Skeletal muscle cell (primary cell): ENCODE measurements around the gene RNF4.
"Not testable (repeated sequence)": the region's sequence is repeated elsewhere in the genome, so short reads cannot be mapped to it uniquely, and the experiment has no call there.

Experiments used
- DNase-seq: peaks from one replicate; pipeline ENCODE4 v3.0.0-alpha.2; 2010; ENCODE audit warnings: low read depth
- H3K4me3 ChIP-seq: 2 replicates; pipeline ENCODE4 v1.5.1; 2011; ENCODE audit warnings: low read depth, mild to moderate bottlenecking, control low read depth, low read length, moderate library complexity

Gene RNF4

GRCh38 chr4:2468456-2469191 lies at the start of gene RNF4:
Gene RNF4 (plus strand): TSS chr4:2469106. CDS start chr4:2490494, 21,388 bp downstream.
- peak within 1 kb of the TSS; percentile 99 for H3K4me3 ChIP-seq

GRCh38 chr4:2419814-2420213 lies 49.1 kb upstream of the RNF4 start:
- DNase-seq = no peak
- no peak overlapping the region for H3K4me3 ChIP-seq

More at GRCh38 chr4:2468456-2469191, at the start of gene RNF4:
- DNase-seq = peak; percentile 86

GRCh38 chr4:2421928-2422327 lies 47.0 kb upstream of the RNF4 start:
- H3K4me3 ChIP-seq = no peak overlapping the region
- no peak for DNase-seq

- H3K4me3 ChIP-seq = no peak overlapping the region
- DNase-seq = no peak
Measured at GRCh38 chr4:2423066-2423465, 45.8 kb upstream of the RNF4 start.

- no peak overlapping the region for H3K4me3 ChIP-seq
- DNase-seq = no peak
Measured at GRCh38 chr4:2423695-2424094, 45.2 kb upstream of the RNF4 start.

GRCh38 chr4:2424581-2424980 lies 44.3 kb upstream of the RNF4 start:
- no peak for DNase-seq
- no peak overlapping the region for H3K4me3 ChIP-seq

- no peak overlapping the region for H3K4me3 ChIP-seq
- no peak for DNase-seq
Measured at GRCh38 chr4:2425386-2426068, 43.4 kb upstream of the RNF4 start.

- H3K4me3 ChIP-seq = no peak overlapping the region
Measured at GRCh38 chr4:2426069-2426397, 42.9 kb upstream of the RNF4 start.

GRCh38 chr4:2426711-2427275 lies 42.1 kb upstream of the RNF4 start:
- no peak for DNase-seq
- H3K4me3 ChIP-seq = no peak overlapping the region

More at GRCh38 chr4:2426069-2426397, 42.9 kb upstream of the RNF4 start:
- no peak for DNase-seq

GRCh38 chr4:2427383-2428334 lies 41.2 kb upstream of the RNF4 start:
- H3K4me3 ChIP-seq = no peak overlapping the region
- DNase-seq = no peak

GRCh38 chr4:2428496-2429213 lies 40.3 kb upstream of the RNF4 start:
- H3K4me3 ChIP-seq = no peak overlapping the region

GRCh38 chr4:2429945-2430757 lies 38.8 kb upstream of the RNF4 start:
- H3K4me3 ChIP-seq, DNase-seq: not testable (repeated sequence)

More at GRCh38 chr4:2428496-2429213, 40.3 kb upstream of the RNF4 start:
- no peak for DNase-seq

GRCh38 chr4:2432004-2432403 lies 36.9 kb upstream of the RNF4 start:
- H3K4me3 ChIP-seq = no peak overlapping the region
- DNase-seq = no peak

- no peak for DNase-seq
- no peak overlapping the region for H3K4me3 ChIP-seq
Measured at GRCh38 chr4:2432991-2433530, 35.8 kb upstream of the RNF4 start.

GRCh38 chr4:2433609-2434350 lies 35.1 kb upstream of the RNF4 start:
- H3K4me3 ChIP-seq = no peak overlapping the region
- no peak for DNase-seq

- no peak overlapping the region for H3K4me3 ChIP-seq
- DNase-seq = no peak
Measured at GRCh38 chr4:2434420-2434819, 34.5 kb upstream of the RNF4 start.

- DNase-seq = no peak
- H3K4me3 ChIP-seq = no peak overlapping the region
Measured at GRCh38 chr4:2436301-2436700, 32.6 kb upstream of the RNF4 start.
